GM18519 (cell line): Measurements from ENCODE around the gene PACSIN1.

Experiments used
- ATAC-seq: cut with Tn5 transposase; IDR thresholded peaks from one replicate; pipeline ENCODE4 v1.9.1; 2021; ENCODE audit warnings: mild to moderate bottlenecking, moderate library complexity; ENCODE audit not compliant: unreplicated experiment, low FRiP score

The PACSIN1 gene

GRCh38 chr6:34513646-34514045 lies 47.8 kb downstream of the PACSIN1 start:
- ATAC-seq = no peak

GRCh38 chr6:34514112-34514511 lies 48.2 kb downstream of the PACSIN1 start:
- ATAC-seq = no peak

GRCh38 chr6:34514593-34515472 lies 49.0 kb downstream of the PACSIN1 start:
- ATAC-seq = no peak

GRCh38 chr6:34515473-34516387 lies 49.9 kb downstream of the PACSIN1 start:
- ATAC-seq = no peak

GRCh38 chr6:34516391-34517324 lies 50.8 kb downstream of the PACSIN1 start:
- no peak for ATAC-seq

GRCh38 chr6:34517461-34517881 lies 51.6 kb downstream of the PACSIN1 start:
- ATAC-seq = no peak

GRCh38 chr6:34517966-34518365 lies 52.1 kb downstream of the PACSIN1 start:
- no peak for ATAC-seq

GRCh38 chr6:34518669-34519365 lies 52.9 kb downstream of the PACSIN1 start:
- no peak for ATAC-seq

- ATAC-seq = no peak
Measured at GRCh38 chr6:34519971-34520644, 54.2 kb downstream of the PACSIN1 start.

- ATAC-seq = no peak
Measured at GRCh38 chr6:34520645-34521462, 55.0 kb downstream of the PACSIN1 start.

- no peak for ATAC-seq
Measured at GRCh38 chr6:34521463-34522285, 55.8 kb downstream of the PACSIN1 start.

- no peak for ATAC-seq
Measured at GRCh38 chr6:34522761-34523160, 56.9 kb downstream of the PACSIN1 start.

GRCh38 chr6:34523441-34524206 lies 57.7 kb downstream of the PACSIN1 start:
- no peak for ATAC-seq

GRCh38 chr6:34524499-34524898 lies 58.6 kb downstream of the PACSIN1 start:
- no peak for ATAC-seq

GRCh38 chr6:34524971-34525370 lies 59.1 kb downstream of the PACSIN1 start:
- ATAC-seq = no peak

- no peak for ATAC-seq
Measured at GRCh38 chr6:34525431-34526175, 59.7 kb downstream of the PACSIN1 start.
